Cardiac fibroblast (primary cell): ENCODE measurements around the gene CLIC5.

Source experiments
- DNase-seq, 2 donors: peaks; one replicate each; pipeline versions ENCODE4 v3.0.0 to v3.0.0-alpha.2; 2010; ENCODE audit warnings: low read depth in 2 of 2
- H3K4me3 ChIP-seq, 2 donors: replicated peaks in 1 of 2; 1 replicate in 1 of 2; 2 replicates in 1 of 2; pipeline ENCODE4 v1.5.1; 2011; ENCODE audit warnings: low read depth in 2 of 2, low read length in 2 of 2, mild to moderate bottlenecking in 2 of 2, moderate library complexity in 1 of 2
- CTCF ChIP-seq: IDR thresholded peaks from one replicate; pipeline ENCODE4 v1.5.1; 2011; ENCODE audit warnings: low read depth, mild to moderate bottlenecking, low read length, inconsistent platforms

Gene CLIC5

GRCh38 chr6:45836438-45836824, 179.2 kb downstream of the CLIC5 start:
- no peak for TF ChIP-seq CTCF
- H3K4me3 ChIP-seq: no peak overlapping the region
- no peak for DNase-seq

- H3K4me3 ChIP-seq: no peak overlapping the region
- DNase-seq: no peak
- no peak for TF ChIP-seq CTCF
Observed at GRCh38 chr6:45835721-45836437, 179.8 kb downstream of the CLIC5 start.

- no peak for DNase-seq
- no peak for TF ChIP-seq CTCF
- no peak overlapping the region for H3K4me3 ChIP-seq
Observed at GRCh38 chr6:45832063-45832462, 183.6 kb downstream of the CLIC5 start.
